GM19452 (cell line): ENCODE measurements around the gene PPIG.
"Not testable (repeated sequence)": the region's sequence is repeated elsewhere in the genome, so short reads cannot be mapped to it uniquely, and the experiment has no call there.

ENCODE experiments used
- ATAC-seq: cut with Tn5 transposase; IDR thresholded peaks from one replicate; pipeline ENCODE4 v1.9.1; 2021; ENCODE audit not compliant: unreplicated experiment

The PPIG gene

GRCh38 chr2:169590804-169591203 lies 6.7 kb downstream of the PPIG start:
- no peak for ATAC-seq

- ATAC-seq, result not testable (repeated sequence)
These were observed 12.4 kb downstream of the PPIG start for GRCh38 chr2:169596546-169596945.

- no peak for ATAC-seq
These were observed 14.8 kb downstream of the PPIG start for GRCh38 chr2:169598982-169599381.

- no peak for ATAC-seq
These were observed 15.4 kb downstream of the PPIG start for GRCh38 chr2:169599568-169599967.

GRCh38 chr2:169609264-169609663 lies 25.1 kb downstream of the PPIG start:
- ATAC-seq, result no peak

GRCh38 chr2:169613876-169614275 lies 29.7 kb downstream of the PPIG start:
- ATAC-seq, result no peak

- not testable (repeated sequence) for ATAC-seq
These were observed 31.8 kb downstream of the PPIG start for GRCh38 chr2:169615982-169616381.

GRCh38 chr2:169619946-169620345 lies 35.8 kb downstream of the PPIG start:
- ATAC-seq, result no peak

GRCh38 chr2:169620509-169620908 lies 36.4 kb downstream of the PPIG start:
- ATAC-seq, result no peak

GRCh38 chr2:169623235-169623634 lies 39.1 kb downstream of the PPIG start:
- ATAC-seq, result no peak

- no peak for ATAC-seq
These were observed 41.6 kb downstream of the PPIG start for GRCh38 chr2:169625781-169626180.

- no peak for ATAC-seq
These were observed 52.4 kb downstream of the PPIG start for GRCh38 chr2:169636440-169637097.

- ATAC-seq, result no peak
These were observed 53.5 kb downstream of the PPIG start for GRCh38 chr2:169637620-169638019.

GRCh38 chr2:169640104-169640503 lies 56.0 kb downstream of the PPIG start:
- ATAC-seq, result no peak

GRCh38 chr2:169641464-169641863 lies 57.3 kb downstream of the PPIG start:
- no peak for ATAC-seq

- no peak for ATAC-seq
These were observed 60.0 kb downstream of the PPIG start for GRCh38 chr2:169644173-169644572.

GRCh38 chr2:169647496-169647895 lies 63.3 kb downstream of the PPIG start:
- no peak for ATAC-seq

- no peak for ATAC-seq
These were observed 65.1 kb downstream of the PPIG start for GRCh38 chr2:169649278-169649677.

- ATAC-seq, result no peak
These were observed 69.5 kb downstream of the PPIG start for GRCh38 chr2:169653636-169654035.

- no peak for ATAC-seq
These were observed 72.0 kb downstream of the PPIG start for GRCh38 chr2:169656164-169656563.

- no peak for ATAC-seq
These were observed 74.7 kb downstream of the PPIG start for GRCh38 chr2:169658877-169659276.

- ATAC-seq, result no peak
These were observed 75.2 kb downstream of the PPIG start for GRCh38 chr2:169659320-169659719.

- ATAC-seq, result no peak
These were observed 77.1 kb downstream of the PPIG start for GRCh38 chr2:169661265-169661664.
